Mucosa of rectum (tissue), 2 donors: ENCODE results near the gene EEF1E1.

Source experiments
- H3K27ac ChIP-seq, 2 donors: one replicate each; pipeline ENCODE4 v1.7.0; 2013; ENCODE audit warnings: inconsistent platforms in 2 of 2, low read depth in 2 of 2, low read length in 2 of 2
- H3K27me3 ChIP-seq, 2 donors: one replicate each; pipeline ENCODE4 v1.7.0; 2013; ENCODE audit warnings: low read length in 2 of 2; ENCODE audit not compliant: control insufficient read depth in 2 of 2, insufficient read depth in 2 of 2
- H3K36me3 ChIP-seq, 2 donors: one replicate each; pipeline ENCODE4 v1.7.0; 2013; ENCODE audit warnings: low read length in 2 of 2; ENCODE audit not compliant: control insufficient read depth in 2 of 2, insufficient read depth in 2 of 2
- H3K4me1 ChIP-seq, 2 donors: one replicate each; pipeline ENCODE4 v1.7.0; 2013; ENCODE audit warnings: low read length in 2 of 2, mild to moderate bottlenecking in 1 of 2; ENCODE audit not compliant: control insufficient read depth in 2 of 2, insufficient read depth in 2 of 2
- H3K4me3 ChIP-seq, 2 donors: one replicate each; pipeline ENCODE4 v1.7.0; 2013; ENCODE audit warnings: low read length in 2 of 2
- H3K9ac ChIP-seq, 2 donors: one replicate each; pipeline ENCODE4 v1.7.0; 2013; ENCODE audit warnings: low read length in 2 of 2, low read depth in 1 of 2, mild to moderate bottlenecking in 1 of 2
- H3K9me3 ChIP-seq, 2 donors: one replicate each; pipeline ENCODE4 v1.7.0; 2013; ENCODE audit warnings: low read length in 2 of 2; ENCODE audit not compliant: control insufficient read depth in 2 of 2
- donor health status: healthy.
- donor health status: Normal muscosa, but diverticular disease.

Gene EEF1E1

GRCh38 chr6:8114956-8115355 is 12.6 kb upstream of the EEF1E1 start:
- Histone ChIP-seq H3K9ac (no peak overlapping the region), H3K4me3 (no peak overlapping the region), H3K36me3 (no peaks in the 10 kb centered on the region), H3K27ac (no peak overlapping the region), H3K27me3 (peaks cover 0 to 2% of the 10 kb centered on the region in 2 donors), H3K4me1 (no peaks in the 10 kb centered on the region), H3K9me3 (no peaks in the 10 kb centered on the region)

DNA sequence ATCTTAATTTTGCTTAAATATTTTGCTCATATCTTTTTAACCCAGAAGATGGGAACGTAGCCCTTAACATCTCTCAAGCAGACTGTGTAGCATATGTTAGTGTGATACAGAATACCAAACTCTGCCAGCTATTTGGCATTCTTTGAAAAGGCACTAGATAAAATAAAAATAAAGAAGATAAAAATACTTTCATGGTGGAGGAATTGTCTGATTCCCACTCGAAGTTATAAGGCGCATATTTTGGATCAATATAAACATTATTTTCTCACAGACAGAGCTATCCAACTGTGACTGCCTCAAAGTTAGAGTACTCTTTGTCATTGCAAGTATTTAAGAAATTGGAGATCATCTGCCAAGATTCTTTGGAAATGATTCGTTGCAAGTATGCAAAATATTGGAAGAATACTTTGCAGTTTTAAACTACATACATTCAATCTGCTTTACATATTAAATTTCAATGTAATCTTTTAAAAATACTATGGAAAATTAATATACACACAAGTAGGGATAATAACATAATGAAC is 10.8 kb upstream of the EEF1E1 start:
- H3K9ac ChIP-seq = no peak overlapping the region
- no peak overlapping the region for H3K4me3 ChIP-seq
- peaks cover 0 to 2% of the 10 kb centered on the region in 2 donors for H3K27me3 ChIP-seq
- no peaks in the 10 kb centered on the region for H3K36me3 ChIP-seq
- no peak overlapping the region for H3K27ac ChIP-seq
- no peaks in the 10 kb centered on the region for H3K9me3 ChIP-seq
- H3K4me1 ChIP-seq = no peaks in the 10 kb centered on the region

DNA sequence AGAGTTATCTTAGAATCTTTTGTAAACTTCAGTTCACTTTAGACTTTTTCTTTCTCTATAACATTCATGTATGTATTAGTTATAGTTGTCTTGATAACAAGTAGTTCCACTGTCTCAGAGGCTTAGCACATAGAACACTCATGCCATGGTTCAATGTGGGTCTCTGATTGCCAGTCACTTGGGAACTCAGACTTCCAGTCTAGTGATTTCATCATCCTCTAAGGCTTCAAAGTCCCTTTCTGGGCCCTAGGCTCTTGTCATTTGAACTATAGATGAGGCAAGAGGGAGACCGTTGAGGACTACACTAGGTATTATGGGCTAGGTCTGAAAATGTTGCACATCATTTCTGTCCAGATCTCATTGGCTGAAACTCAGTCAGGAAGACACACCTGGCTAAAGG is 8.4 kb upstream of the EEF1E1 start:
- Histone ChIP-seq H3K36me3 (no peaks in the 10 kb centered on the region), H3K9me3 (no peaks in the 10 kb centered on the region), H3K9ac (no peak overlapping the region), H3K4me1 (no peaks in the 10 kb centered on the region), H3K27me3 (peaks cover 0 to 2% of the 10 kb centered on the region in 2 donors), H3K4me3 (no peak overlapping the region), H3K27ac (no peak overlapping the region)

DNA sequence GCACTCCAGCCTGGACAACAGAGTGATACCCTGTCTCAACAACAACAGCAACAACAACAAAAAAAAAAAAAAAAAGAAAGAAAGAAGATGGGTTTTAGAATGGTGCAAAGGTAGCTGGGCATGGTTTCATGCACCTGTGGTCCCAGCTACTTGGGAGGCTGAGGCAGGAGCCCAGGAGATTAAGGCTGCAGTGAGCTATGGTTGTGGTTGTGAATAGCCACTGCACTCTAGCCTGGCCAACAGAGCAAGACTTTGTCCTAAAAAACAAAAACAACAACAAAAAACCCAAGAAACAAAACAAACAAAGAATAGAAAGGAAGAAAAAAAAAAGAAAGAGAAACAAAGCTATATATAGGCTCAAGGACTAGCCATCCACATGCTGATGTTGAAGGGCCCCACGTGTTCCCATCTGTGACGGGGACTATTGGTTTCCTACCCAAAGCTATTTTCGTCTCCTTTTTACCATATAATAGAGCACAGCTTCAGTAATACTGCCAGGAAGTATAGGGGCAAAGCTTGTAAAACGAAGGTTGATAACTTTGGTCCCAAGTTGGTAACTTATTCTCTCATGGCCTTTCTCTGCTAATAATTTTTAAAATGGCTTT is 7.9 kb upstream of the EEF1E1 start:
- Histone ChIP-seq H3K9ac (no peak overlapping the region), H3K36me3 (no peaks in the 10 kb centered on the region), H3K9me3 (no peaks in the 10 kb centered on the region), H3K27me3 (peaks cover 0 to 2% of the 10 kb centered on the region in 2 donors), H3K4me3 (no peak overlapping the region), H3K4me1 (no peaks in the 10 kb centered on the region), H3K27ac (no peak overlapping the region)

DNA sequence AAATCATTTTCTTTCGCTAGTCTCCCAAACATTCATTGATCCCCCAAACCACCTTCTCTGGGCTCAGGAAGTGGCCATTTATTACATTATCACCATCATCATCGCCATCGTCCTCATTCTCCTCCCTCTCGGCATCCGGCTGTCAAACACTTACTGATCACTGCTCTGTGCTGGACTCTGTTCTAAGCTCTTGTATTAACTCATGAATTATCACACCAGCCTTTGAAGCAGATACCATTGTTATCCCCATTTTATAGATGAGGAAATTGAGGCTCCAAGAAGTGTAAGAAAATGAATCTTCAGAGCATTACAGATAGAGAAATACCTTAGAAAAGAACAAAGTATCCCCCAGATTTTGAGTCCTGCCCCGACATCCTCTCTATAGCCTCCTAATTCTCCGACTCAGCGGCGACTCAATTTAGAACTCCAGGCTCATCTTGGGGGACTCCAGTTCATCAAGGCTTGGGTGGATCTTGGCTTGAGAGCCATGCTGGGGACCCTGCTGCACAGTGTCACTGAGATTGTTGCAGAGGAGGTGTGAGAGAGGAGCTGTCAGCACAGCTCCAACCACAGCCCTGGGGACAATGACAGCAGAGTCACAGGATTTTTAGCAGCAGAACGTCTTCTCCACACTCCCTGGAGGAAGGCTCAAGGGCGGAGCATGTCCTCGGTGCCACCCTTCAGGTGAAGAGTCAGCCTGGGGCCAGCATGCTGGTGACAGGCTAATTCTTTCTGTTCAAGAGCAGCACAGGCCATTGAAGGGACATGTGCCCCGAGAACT is 6.6 kb upstream of the EEF1E1 start:
- no peaks in the 10 kb centered on the region for H3K9me3 ChIP-seq
- peaks cover 0 to 2% of the 10 kb centered on the region in 2 donors for H3K27me3 ChIP-seq
- no peaks in the 10 kb centered on the region for H3K36me3 ChIP-seq
- no peaks in the 10 kb centered on the region for H3K4me1 ChIP-seq
- no peak overlapping the region for H3K4me3 ChIP-seq
- no peak overlapping the region for H3K9ac ChIP-seq
- no peak overlapping the region for H3K27ac ChIP-seq

GRCh38 chr6:8108031-8108660 is 5.8 kb upstream of the EEF1E1 start:
- no peaks in the 10 kb centered on the region for H3K4me1 ChIP-seq
- H3K9ac ChIP-seq = no peak overlapping the region
- H3K27me3 ChIP-seq = peaks cover 0 to 2% of the 10 kb centered on the region in 2 donors
- no peak overlapping the region for H3K4me3 ChIP-seq
- H3K36me3 ChIP-seq = no peaks in the 10 kb centered on the region
- H3K9me3 ChIP-seq = no peaks in the 10 kb centered on the region
- no peak overlapping the region for H3K27ac ChIP-seq

GRCh38 chr6:8105791-8106190 is 3.4 kb upstream of the EEF1E1 start:
- peaks cover 0 to 2% of the 10 kb centered on the region in 2 donors for H3K27me3 ChIP-seq
- no peak overlapping the region for H3K4me3 ChIP-seq
- no peaks in the 10 kb centered on the region for H3K36me3 ChIP-seq
- H3K27ac ChIP-seq = no peak overlapping the region
- no peak overlapping the region for H3K9ac ChIP-seq
- no peaks in the 10 kb centered on the region for H3K9me3 ChIP-seq
- H3K4me1 ChIP-seq = peaks cover 6 to 8% of the 10 kb centered on the region in 2 donors

- no peaks in the 10 kb centered on the region for H3K9me3 ChIP-seq
- no peak overlapping the region for H3K4me3 ChIP-seq
- peaks cover 6 to 8% of the 10 kb centered on the region in 2 donors for H3K4me1 ChIP-seq
- peaks cover 0 to 2% of the 10 kb centered on the region in 2 donors for H3K27me3 ChIP-seq
- H3K9ac ChIP-seq = no peak overlapping the region
- no peak overlapping the region for H3K27ac ChIP-seq
- no peaks in the 10 kb centered on the region for H3K36me3 ChIP-seq
These were observed 1.4 kb upstream of the EEF1E1 start for GRCh38 chr6:8103726-8104125.

DNA sequence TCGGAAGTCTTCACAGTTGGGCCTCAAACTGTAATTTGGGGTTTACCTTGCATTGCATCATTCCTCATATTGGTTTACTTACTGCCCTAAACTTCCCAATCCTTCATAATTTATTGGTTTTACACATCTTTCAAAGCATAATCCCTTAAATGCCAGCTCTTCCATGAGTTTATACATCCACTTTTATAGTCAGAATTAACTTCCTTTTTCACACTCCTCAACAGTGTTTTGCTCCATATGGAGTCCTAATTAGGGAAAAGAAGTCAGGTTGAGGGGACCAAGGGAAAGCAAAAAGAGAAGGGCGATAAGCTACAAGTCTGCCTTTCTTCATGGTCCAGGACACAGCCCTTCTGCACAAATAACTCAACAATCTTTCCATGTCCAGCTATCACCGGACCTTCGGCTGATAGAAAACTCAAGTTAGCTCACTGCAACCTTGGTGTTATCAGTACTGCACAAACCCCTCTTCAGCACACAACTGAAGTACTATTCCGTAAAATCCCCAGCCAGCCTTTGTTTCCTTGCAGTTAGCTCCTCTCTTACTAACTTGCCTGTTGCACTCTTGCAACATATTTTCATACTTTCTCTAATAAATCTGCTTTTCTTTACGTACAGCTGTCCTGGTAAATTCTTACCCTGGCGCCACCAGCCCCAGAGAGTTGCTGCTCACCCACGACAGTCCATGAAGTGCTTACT is 2.0 kb downstream of the EEF1E1 start:
- Histone ChIP-seq H3K27ac (no peak overlapping the region), H3K4me3 (no peak overlapping the region), H3K36me3 (peaks cover 11% of the 10 kb centered on the region in 2 donors), H3K4me1 (peaks cover 6 to 8% of the 10 kb centered on the region in 2 donors), H3K9ac (no peak overlapping the region), H3K27me3 (no peaks in the 10 kb centered on the region), H3K9me3 (no peaks in the 10 kb centered on the region)
